NCI-H1105 treated with DMSO at 0.1 percent for 48 hours (cell line): ENCODE measurements around the gene PLD5.
"Not testable (repeated sequence)": the region's sequence is repeated elsewhere in the genome, so short reads cannot be mapped to it uniquely, and the experiment has no call there.

Experiments
- DNase-seq: peaks from one replicate; lab custom pipeline; 2025; lab: John Stamatoyannopoulos, UW

The PLD5 gene

DNA sequence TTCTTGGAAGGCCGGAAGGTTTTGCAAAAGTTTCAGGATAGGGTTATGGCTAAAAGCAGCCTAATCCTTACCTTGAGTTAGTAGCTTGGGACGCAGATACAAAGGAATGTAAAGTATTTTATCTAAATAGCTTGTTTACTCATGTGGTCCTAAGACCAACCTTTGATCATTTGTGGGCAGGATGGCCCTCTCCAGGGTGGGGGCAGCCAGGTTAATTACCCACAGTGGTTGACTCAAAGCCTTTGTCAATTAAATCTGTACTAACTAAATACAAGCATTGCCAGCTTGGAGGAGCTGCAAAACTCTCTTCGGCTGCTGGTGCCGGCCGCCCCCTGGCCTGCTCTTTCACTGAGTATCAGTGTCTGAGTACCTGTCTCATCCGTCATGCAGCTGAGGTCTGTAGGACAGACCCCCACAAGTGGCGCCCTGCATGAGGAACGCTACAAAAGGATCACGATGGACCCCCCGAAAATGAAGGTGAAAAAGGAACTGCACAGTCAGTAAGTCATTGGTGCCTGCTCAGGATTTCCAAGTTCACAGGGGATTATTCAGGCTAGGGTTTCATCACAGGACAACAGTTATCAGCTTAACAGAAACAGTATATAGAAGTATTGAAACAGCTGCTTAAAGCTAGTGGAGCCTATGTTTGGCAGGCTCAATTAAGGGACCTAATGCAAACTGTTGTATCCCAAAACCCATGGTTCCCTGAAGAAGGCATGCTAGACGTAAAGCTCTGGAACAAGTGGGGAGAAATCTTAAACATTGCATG lies 313.1 kb downstream of the PLD5 start:
- DNase-seq = no peak

DNA sequence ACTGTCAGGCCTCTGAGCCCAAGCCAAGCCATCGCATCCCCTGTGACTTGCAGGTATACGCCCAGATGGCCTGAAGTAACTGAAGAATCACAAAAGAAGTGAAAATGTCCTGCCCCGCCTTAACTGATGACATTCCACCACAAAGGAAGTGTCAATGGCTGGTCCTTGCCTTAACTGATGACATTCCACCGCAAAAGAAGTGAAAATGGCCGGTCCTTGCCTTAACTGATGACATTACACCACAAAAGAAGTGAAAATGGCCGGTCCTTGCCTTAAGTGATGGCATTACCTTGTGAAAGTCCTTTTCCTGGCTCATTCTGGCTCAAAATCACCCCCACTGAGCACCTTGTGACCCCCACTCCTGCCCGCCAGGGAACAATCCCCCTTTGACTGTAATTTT lies 314.2 kb downstream of the PLD5 start:
- DNase-seq = not testable (repeated sequence)

DNA sequence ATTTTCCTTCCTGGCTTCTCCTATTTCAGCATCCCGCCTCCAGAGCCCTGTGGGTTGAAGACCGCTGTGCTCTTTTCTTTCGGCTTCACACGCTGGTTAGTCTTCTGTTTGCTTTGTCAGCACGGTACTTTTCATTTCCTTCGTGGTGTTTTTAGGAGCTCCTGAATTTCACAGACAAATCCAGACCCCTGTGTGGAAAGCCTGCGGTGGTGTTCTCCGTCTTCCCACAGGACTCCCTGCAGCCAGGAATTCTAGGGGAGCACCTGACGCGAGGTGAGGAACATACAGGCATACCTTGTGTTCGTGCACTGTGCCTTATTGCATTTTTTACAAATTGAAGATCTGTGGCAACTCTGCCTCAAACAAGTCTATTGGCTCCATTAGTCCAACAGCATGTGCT lies 315.4 kb downstream of the PLD5 start:
- DNase-seq = no peak

DNA sequence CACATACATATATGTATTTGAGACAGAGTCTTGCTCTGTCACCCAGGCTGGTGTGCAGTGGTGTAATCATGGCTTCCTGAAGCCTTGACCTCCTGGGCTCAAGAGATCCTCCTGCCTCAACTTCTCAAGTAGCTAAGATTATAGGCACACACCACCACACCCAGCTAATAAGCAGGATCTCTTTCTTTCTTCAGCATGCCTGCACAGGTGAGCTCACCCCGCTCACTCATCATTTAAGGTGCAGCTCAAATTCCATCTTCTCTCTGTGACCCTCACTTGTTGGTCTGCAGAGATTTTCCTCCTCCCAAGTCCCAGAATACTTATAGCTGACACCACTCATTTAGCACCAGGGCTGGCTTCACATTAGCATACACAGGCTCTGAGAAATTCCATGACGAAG lies 316.5 kb downstream of the PLD5 start:
- DNase-seq = no peak

DNA sequence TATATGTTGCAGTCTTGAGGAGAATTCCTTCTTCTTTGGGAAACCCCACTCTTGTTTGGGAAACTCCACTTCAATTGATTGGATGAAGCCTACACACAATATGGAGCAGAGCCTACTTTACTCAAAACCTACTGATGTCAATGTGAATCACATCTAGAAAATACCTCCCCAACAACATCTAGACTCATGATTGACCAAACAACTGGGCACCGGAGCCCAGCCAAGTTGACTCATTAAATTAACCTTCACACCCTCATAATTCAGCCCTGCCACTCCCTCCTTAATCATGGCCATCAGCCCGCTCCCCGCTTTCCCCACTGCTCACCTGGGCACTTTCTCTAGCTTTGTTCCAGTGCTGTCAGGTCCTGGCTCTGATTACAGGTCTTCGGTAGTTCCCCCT lies 317.5 kb downstream of the PLD5 start:
- DNase-seq = no peak

DNA sequence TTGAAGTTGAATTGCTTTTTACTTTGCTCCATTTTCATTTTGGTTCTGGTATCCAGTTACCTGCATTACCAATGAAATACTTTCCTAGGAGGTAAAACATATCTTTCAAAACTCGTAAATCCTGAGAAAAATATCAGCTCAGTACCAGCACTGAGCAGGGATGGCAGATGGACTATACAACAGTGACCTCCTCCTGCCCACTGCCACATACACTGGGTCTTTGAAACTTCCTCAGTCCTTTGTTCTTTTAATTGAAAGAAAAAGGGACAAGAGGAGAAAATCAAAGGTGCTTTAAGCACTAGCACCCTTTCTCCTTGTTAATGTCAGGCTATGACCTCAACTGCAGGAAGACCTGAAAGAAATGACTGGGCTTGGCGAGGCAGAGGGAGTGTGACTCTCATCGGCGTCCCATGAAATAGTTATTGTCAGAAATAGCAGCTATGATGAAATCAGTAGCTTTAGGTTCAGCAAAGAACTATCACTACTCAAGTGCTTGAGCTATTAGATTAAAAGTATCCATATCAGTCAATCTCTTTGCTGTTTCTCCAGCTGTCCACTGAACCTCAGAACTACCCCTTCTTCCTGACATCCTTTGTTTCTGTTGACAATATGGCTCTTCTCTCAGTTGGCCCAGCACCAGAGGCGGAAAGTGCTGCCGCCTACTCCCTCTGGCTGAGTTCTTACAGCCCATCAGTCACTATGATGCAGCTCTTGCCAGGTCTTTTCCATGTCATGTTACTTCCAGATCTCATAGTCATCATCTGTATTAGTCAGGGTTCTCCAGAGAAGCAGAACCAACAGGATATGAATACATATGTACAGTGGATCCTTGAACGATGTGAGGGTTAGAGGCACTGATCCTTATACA lies 318.6 kb downstream of the PLD5 start:
- DNase-seq = no peak

DNA sequence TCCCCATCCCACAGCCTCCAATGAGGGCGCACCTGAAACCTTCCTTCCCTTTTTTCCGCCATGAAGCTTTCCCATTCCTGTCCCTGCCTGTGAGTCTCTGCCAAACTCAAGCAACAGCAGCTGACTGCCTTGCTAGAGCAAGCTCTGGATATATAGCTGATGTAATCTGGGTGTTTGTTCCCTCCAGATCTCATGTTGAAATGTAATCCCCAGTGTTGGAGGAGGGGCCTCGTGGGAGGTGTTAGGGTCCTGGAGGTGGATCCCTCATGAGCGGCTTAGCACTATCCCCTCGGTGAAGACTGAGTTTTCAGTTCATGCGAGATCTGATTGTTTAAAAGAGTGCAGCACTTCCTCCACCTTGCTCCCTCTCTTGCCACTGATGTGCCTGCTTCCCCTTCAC lies 321.2 kb downstream of the PLD5 start:
- no peak for DNase-seq

DNA sequence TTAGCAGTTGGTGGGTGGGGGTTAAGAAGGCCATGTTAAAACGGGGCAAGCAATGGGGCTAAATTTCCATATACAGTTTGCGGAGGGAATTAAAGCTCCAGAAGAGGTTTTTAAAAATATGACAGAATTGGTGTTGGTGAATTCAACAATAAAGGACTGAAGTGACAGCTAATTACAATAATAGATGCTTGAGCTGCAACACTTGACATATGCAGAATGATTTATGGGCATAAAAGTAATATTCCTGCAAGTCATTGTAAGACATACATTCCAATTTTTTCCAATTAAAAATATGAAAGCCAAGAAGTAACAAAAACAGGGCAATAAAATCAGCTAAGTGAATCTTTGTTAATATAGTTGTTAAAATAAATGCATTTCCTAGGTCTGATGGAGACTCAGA lies 323.4 kb downstream of the PLD5 start:
- peak; percentile 35 for DNase-seq

DNA sequence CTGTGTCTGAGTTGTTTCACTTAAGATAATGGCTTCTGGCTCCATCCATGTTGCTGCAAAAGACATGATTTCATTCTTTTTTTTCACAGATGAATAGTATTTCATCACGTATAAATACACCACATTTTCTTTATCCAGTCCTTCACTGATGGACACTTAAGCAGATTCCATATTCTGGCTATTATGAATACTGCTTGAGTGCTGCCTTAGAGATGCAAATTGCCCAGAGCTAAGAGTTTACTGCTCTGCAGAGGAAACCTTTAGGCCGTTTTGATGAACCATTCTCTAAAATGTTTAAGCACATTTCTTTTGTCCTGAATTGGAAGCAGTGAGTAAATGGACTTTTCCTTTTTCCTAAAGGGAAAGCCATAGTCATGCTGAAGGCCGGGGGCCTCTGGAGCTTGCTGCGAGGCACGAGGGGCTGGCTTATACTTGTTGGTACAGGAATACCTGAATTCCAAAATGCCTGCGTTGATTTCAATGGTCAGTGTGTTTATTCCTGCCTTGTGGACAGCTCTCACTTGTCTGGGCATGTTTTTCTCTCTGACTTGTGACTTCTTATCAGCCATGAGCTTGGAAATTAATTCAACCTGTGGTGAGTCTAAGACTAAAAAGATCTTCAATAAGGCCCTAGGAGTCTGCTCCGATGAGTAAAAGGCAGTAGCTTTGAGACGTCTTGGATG lies 324.6 kb downstream of the PLD5 start:
- no peak for DNase-seq

DNA sequence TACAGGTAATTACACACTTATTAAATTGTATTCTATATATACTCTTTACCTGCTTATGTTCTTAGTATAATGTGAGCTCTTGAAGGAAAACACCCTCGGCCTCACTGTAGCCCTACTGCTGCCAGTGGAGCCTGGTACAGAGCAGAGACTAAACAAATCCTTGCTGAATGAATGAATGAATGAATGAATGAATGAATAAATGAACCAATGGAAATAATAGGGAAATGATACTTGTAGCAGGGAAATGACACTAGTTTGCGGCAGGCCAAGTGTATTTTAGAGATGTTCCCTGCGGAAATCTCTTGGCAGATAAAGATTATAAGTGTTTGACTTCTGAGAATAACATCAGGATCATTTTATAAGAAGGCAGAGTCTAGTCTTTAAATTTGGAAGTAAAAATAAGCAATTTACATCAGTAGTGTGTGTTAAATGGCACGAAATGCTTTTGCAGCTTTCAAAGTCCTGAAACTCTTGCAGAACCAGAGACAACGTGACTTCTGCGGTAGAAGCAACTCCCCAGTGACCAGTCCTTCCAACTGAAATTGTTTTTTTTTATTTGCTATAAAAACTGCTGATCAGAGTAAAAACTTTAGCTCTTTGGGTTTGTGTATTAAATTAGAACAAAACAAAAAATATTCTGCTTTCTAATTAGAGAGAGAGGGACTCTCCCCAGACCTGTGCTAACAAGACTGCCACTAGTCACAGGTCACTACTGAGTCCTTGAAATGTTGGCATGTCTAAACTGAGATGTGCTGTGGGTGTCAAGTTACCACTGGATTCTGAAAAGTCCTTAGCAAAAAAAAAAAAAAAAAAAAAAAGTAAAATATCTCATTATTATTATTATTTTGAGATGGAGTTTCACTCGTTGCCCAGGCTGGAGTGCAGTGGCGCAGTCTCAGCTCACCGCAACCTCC lies 326.3 kb downstream of the PLD5 start:
- no peak for DNase-seq

DNA sequence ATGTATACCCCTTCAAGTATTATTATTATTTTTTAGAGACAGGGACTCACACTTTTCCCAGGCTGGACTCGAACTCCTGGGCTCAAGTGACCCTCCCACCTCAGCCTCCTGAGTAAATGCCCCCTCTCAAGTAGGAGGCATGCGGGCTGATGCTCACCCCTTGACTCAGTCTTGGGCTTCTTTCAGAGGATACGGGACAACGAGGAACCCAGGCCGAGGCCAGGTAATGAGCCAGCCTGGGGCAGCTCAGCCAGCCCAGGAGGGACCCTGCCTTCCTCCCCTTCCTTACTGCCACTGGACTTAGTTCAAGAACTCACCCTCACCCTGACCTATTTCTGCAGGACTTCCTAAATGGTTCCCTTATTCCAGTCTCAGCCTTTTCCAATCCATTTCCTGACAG lies 327.6 kb downstream of the PLD5 start:
- DNase-seq = no peak

DNA sequence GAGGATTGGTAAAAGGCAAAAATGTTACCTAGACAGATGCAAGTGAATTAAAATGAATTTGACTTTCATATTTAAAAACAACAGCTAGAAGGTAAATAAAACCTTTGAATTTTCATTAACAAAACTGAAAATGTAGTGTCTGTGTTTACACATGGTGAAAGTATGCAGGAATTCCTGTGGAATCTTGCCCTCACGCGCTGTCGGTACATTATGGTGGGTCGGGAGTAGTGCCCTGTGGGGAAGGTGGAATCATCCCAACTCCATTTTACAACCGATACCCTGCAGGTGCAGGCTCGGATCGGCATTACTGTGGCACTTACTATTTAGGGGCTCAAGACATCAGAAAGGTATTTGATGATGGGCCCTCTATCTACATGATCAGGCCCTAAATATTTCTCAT lies 328.4 kb downstream of the PLD5 start:
- DNase-seq = no peak

DNA sequence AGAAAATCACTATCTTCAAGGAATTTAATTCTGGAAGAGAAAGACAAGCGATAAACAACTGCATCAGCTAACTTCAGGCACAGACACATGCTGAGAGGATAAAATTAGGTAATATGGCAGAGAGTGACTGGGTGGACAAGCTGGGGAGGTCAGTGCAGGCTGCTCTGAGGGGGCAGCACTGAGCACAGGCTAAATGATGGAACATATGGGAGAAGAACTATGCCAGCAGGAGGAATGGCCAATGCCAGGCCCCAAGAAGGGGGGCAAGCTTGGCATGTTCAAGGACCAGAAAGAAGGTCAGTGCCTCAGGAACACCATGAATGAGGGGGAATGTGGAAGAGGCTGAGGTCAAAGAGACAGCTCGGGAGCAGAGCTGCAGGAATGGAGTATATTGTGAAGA lies 334.9 kb downstream of the PLD5 start:
- no peak for DNase-seq

DNA sequence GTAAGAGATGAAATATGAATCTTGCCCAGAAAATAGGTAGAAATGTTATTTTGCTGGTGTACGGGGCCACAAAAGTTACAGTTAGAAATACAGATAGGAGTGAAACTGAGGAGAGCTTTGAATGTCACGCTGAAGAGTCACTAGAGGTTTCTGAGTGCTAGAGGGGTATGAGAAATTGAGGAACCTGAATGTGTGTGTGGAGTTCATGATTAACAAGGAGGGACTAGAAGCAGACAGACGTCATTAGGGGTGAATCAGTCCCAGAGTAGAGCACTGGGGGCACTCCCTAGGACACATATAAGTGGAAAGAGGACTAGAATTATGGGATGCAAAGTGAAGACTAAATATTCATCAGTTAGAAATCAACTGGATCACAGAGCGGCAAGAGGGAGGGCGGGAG lies 336.7 kb downstream of the PLD5 start:
- no peak for DNase-seq

DNA sequence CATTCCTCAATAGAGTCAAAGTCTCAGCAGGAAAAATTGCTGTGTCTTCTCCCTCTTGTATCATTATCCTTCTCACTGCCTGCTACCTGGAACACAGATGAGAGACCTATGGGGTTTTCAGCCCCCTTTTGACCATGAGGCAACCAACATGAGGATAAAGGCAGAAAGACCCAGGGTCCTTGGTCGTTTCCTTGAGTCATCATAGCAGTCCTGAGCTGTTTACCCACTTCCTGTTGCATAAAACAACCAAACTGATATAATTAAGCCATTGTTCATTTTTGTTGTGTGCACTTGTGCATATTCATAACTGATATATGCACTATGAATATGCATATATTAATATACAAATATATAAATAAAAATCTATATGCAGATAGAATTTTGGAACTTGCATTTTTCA lies 337.3 kb downstream of the PLD5 start:
- no peak for DNase-seq

DNA sequence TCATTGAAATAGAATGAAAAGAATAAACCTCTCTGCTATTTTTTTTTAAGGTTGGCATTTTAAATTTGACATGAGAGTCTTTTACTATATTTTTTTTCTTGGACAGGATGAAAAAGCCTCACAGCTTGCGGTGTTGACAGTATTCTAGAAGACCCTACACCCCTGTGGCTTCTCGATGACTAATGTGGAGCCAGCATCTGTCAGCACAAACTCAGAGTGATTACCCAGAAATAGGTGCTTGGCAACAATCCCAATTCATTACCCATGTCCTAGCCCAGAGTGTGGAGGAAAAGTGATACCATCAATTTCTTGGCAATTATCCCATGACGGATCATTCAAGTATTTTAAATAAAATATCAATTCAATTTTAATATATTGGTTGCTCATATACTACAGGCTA lies 338.8 kb downstream of the PLD5 start:
- DNase-seq = peak; percentile 67

DNA sequence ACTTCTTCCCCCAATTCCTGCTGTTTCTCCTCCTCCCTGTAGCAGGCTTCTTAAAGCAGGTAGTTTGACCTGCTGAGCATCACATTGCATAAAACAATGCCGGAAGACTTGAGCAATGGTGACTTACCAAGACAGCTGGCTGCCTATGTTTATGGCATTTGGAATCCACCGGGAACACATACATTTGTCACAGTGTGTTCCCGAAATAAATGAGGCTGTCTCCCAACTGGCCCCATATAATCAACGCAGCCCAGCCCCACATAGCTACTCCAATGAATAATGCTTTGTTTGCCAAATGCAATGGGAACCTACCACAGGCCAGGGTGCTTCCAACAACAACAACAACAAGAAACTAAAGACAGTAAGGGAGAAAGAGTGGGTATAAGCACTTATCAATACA lies 339.5 kb downstream of the PLD5 start:
- peak; percentile 4 for DNase-seq

DNA sequence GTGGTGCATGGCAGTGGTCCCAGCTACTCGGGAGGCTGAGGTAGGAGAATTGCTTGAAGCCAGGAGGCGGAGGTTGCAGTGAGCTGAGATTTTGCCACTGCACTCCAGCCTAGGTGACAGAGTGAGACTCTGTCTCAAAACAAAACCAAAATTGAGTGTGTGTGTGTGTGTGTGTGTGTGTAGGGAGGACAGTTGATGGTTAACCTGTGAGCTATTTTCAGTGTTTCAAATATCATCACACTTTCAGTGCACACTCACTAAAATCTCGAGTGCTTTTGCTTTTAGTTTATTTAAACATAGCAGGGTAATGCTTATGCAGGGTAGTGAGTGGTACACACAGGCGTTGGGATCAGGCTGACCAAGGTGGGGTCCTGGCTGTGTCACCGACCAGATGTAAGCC lies 344.7 kb downstream of the PLD5 start:
- not testable (repeated sequence) for DNase-seq

DNA sequence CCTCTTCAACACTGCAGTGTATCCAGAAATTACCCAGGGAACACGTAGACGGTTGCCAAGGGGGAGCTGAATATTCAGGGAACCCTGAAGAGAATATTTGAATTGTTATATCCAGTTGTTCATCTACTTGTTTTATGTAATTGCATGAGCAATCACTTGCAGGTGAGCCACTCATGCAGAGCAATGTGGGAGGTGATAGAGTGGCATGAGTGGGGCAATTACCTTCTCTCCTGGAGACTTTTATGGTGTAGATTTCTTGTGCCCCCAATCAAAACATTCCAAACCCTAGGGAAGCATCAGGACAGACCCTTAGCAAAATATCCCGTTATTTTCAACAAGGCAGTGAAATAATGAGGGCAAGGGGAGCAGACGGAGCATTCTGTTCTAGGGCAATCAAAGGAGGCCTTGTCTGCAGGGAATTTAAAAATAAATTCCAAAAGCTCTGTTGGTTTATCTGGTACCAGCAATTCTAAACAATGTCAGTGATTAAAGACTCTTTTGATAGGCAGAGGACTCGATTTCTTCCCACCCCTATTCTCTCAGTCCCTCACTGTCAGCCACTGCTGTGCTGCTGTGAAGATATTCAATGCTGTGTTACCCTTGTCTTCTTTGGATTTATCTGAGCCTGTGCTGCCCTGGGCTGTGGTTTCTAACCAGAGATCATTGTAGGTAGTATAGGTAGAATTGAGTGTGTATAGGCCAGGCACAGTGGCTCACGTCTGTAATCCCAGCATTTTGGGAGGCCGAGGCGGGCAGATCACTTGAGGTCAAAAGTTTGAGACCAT lies 345.4 kb downstream of the PLD5 start:
- peak; percentile 38 for DNase-seq

DNA sequence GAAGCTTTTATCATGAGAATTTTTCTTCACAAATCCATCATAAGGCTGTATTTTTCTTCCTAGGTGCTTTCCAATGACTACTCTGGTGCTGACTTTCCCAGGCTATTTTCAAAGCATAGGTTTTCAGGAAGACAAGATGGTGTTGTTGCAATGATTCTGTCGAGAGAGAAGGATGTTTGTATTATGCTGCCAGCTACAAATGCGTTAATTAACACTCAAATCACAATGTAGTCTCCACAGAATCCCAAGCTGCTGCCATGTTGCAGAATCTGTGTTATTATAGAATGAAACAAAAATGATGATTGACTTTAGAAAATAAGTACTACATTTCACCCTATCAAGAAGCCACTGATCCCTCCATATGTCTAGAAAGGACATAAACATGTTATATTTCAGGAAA lies 346.1 kb downstream of the PLD5 start:
- no peak for DNase-seq

DNA sequence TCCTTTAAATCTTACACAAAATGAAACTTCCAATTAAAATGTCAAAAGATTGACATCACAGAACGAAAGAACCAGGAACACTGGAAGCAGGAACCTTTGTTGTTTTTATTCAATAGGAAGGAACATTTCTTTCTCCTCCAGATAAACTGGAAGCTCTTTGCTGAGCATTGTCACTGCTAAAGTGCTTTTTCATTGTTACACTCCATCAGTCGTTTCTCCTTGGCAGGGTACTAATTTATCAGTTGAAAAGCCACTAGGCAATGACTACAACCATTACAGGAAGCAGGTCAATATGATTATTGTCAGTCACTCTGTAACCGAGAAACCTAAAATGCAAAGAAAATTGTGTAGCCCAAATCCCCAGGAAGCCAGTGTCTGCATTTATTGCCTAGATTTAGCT lies 362.4 kb downstream of the PLD5 start:
- no peak for DNase-seq
